Esophagus muscularis mucosa (tissue), 3 donors: ENCODE measurements around the gene CFHR1.

Experiments used
- POLR2A ChIP-seq: fragments of 450-650 bp; IDR thresholded peaks from one replicate; pipeline ENCODE4 v1.6.1; 2017; ENCODE audit warnings: antibody characterized with exemption, moderate library complexity, mild to moderate bottlenecking, low read depth
- POLR2AphosphoS5 ChIP-seq, 2 donors: sonication (generic); formaldehyde crosslinking; IDR thresholded peaks; one replicate each; pipeline ENCODE4 v1.6.1; 2017; ENCODE audit warnings: antibody characterized with exemption in 2 of 2
- TF ChIP-seq, protein P1 (sequence below), 3 experiments: fragments of 200-600 bp in 2 of 3; fragments of 450-650 bp in 1 of 3; sonication (generic) in 2 of 3; IDR thresholded peaks; one replicate each; pipeline ENCODE4 v1.5.1; 2017 to 2019; ENCODE audit warnings: antibody characterized with exemption in 3 of 3, mild to moderate bottlenecking in 2 of 3, moderate library complexity in 1 of 3

GRCh38 chr1:196777603-196778002 is 41.9 kb upstream of the CFHR1 start:
- TF ChIP-seq, protein P1, sequence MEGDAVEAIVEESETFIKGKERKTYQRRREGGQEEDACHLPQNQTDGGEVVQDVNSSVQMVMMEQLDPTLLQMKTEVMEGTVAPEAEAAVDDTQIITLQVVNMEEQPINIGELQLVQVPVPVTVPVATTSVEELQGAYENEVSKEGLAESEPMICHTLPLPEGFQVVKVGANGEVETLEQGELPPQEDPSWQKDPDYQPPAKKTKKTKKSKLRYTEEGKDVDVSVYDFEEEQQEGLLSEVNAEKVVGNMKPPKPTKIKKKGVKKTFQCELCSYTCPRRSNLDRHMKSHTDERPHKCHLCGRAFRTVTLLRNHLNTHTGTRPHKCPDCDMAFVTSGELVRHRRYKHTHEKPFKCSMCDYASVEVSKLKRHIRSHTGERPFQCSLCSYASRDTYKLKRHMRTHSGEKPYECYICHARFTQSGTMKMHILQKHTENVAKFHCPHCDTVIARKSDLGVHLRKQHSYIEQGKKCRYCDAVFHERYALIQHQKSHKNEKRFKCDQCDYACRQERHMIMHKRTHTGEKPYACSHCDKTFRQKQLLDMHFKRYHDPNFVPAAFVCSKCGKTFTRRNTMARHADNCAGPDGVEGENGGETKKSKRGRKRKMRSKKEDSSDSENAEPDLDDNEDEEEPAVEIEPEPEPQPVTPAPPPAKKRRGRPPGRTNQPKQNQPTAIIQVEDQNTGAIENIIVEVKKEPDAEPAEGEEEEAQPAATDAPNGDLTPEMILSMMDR (IDR thresholded peaks at IDR 0.05) = no peak
- TF ChIP-seq POLR2A (no peak), POLR2AphosphoS5 (IDR thresholded peaks at IDR 0.05) (no peak)
